Inflammatory macrophage treated with lipopolysaccharide for 1 hour (primary cell): ENCODE measurements around the gene CTNNBL1.

Experiments
- DNase-seq, 2 donors: peaks; one replicate each; pipeline ENCODE4 v3.0.0-alpha.2; 2020 to 2022

The CTNNBL1 gene

GRCh38 chr20:37742131-37742530 is 48.3 kb downstream of the CTNNBL1 start:
- no peak for DNase-seq

GRCh38 chr20:37744347-37744746 is 50.5 kb downstream of the CTNNBL1 start:
- DNase-seq, result no peak

- DNase-seq, result no peak
Measured at GRCh38 chr20:37745553-37745952, 51.7 kb downstream of the CTNNBL1 start.

- DNase-seq, result no peak
Measured at GRCh38 chr20:37748015-37748414, 54.2 kb downstream of the CTNNBL1 start.

- no peak for DNase-seq
Measured at GRCh38 chr20:37749218-37749617, 55.4 kb downstream of the CTNNBL1 start.

GRCh38 chr20:37749620-37750403 is 56.0 kb downstream of the CTNNBL1 start:
- DNase-seq, result no peak

- no peak for DNase-seq
Measured at GRCh38 chr20:37755665-37756064, 61.8 kb downstream of the CTNNBL1 start.

GRCh38 chr20:37756234-37756633 is 62.4 kb downstream of the CTNNBL1 start:
- DNase-seq, result no peak

- no peak for DNase-seq
Measured at GRCh38 chr20:37757550-37757949, 63.7 kb downstream of the CTNNBL1 start.

GRCh38 chr20:37758332-37758731 is 64.5 kb downstream of the CTNNBL1 start:
- DNase-seq, result no peak

- no peak for DNase-seq
Measured at GRCh38 chr20:37759052-37759553, 65.3 kb downstream of the CTNNBL1 start.

- DNase-seq, result no peak
Measured at GRCh38 chr20:37759761-37760209, 66.0 kb downstream of the CTNNBL1 start.

- DNase-seq, result no peak
Measured at GRCh38 chr20:37760322-37760721, 66.5 kb downstream of the CTNNBL1 start.

- DNase-seq, result no peak
Measured at GRCh38 chr20:37762716-37763485, 69.1 kb downstream of the CTNNBL1 start.

GRCh38 chr20:37764333-37764935 is 70.6 kb downstream of the CTNNBL1 start:
- no peak for DNase-seq

- DNase-seq, result no peak
Measured at GRCh38 chr20:37770908-37771307, 77.1 kb downstream of the CTNNBL1 start.

- DNase-seq, result no peak
Measured at GRCh38 chr20:37773291-37773826, 79.5 kb downstream of the CTNNBL1 start.

GRCh38 chr20:37774156-37774555 is 80.3 kb downstream of the CTNNBL1 start:
- DNase-seq, result no peak

GRCh38 chr20:37775200-37775599 is 81.4 kb downstream of the CTNNBL1 start:
- no peak for DNase-seq

- DNase-seq, result no peak
Measured at GRCh38 chr20:37776049-37776448, 82.2 kb downstream of the CTNNBL1 start.

- no peak for DNase-seq
Measured at GRCh38 chr20:37776526-37776925, 82.7 kb downstream of the CTNNBL1 start.

- DNase-seq, result no peak
Measured at GRCh38 chr20:37777012-37777950, 83.5 kb downstream of the CTNNBL1 start.
